GM12865 (cell line): Measurements from ENCODE around the gene KDM2B.

ENCODE experiments used
- DNase-seq: peaks from one replicate; pipeline ENCODE4 v3.0.0; 2010; ENCODE audit warnings: low read depth
- H3K4me3 ChIP-seq: 2 replicates; pipeline ENCODE4 v1.5.1; 2011; ENCODE audit warnings: mild to moderate bottlenecking, low read depth, low read length, control low read depth
- CTCF ChIP-seq: IDR thresholded peaks from 2 replicates; pipeline ENCODE4 v1.5.1; 2011; ENCODE audit warnings: low read length, control low read depth, low read depth, inconsistent platforms; ENCODE audit not compliant: insufficient read depth; ENCODE audit errors: missing control alignments

The KDM2B gene

GRCh38 chr12:121603581-121603980, 22.8 kb upstream of the KDM2B start:
- H3K4me3 ChIP-seq, result no peak overlapping the region
- no peak for TF ChIP-seq CTCF
- no peak for DNase-seq

GRCh38 chr12:121602766-121603165, 21.9 kb upstream of the KDM2B start:
- DNase-seq, result no peak
- H3K4me3 ChIP-seq, result no peak overlapping the region
- TF ChIP-seq CTCF, result no peak

GRCh38 chr12:121600702-121601336, 20.0 kb upstream of the KDM2B start:
- no peak for TF ChIP-seq CTCF
- DNase-seq, result no peak
- no peak overlapping the region for H3K4me3 ChIP-seq

- no peak for DNase-seq
- no peak overlapping the region for H3K4me3 ChIP-seq
- TF ChIP-seq CTCF, result no peak
Measured at GRCh38 chr12:121596526-121596925, 15.7 kb upstream of the KDM2B start.

- TF ChIP-seq CTCF, result no peak
Measured at GRCh38 chr12:121595520-121595919, 14.7 kb upstream of the KDM2B start.

GRCh38 chr12:121592320-121592719, 11.5 kb upstream of the KDM2B start:
- no peak for TF ChIP-seq CTCF
- no peak overlapping the region for H3K4me3 ChIP-seq
- DNase-seq, result no peak

More at GRCh38 chr12:121595520-121595919, 14.7 kb upstream of the KDM2B start:
- no peak overlapping the region for H3K4me3 ChIP-seq
- no peak for DNase-seq
